GM23338 (cell line): Measurements from ENCODE around the gene ATP6V1A. TPM values are rescaled to one million over a fixed set of nuclear protein-coding genes. Genes with fewer than 3 reads are reported as not detected.

ENCODE experiments used
- ATAC-seq: fragments of 200-7000 bp; cut with Tn5 transposase; 3 replicates; pipeline ENCODE4 v1.9.1; 2020
- DNase-seq: peaks from one replicate; pipeline ENCODE4 v3.0.0-alpha.2; 2015; ENCODE audit warnings: low spot score
- H2AFZ ChIP-seq: fragments of 200-600 bp; sonication (generic); 2 replicates; pipeline ENCODE4 v1.8.0; 2016; ENCODE audit warnings: antibody characterized with exemption, mild to moderate bottlenecking, moderate library complexity
- H3F3A ChIP-seq: fragments of 200-600 bp; sonication (generic); replicated peaks from 2 replicates; pipeline ENCODE4 v1.8.0; 2017; ENCODE audit warnings: antibody characterized with exemption, mixed run types, low read depth
- H3K27ac ChIP-seq: fragments of 200-600 bp; sonication (generic); 2 replicates; pipeline ENCODE4 v1.6.1; 2016; ENCODE audit warnings: low read depth
- H3K27me3 ChIP-seq: fragments of 200-600 bp; sonication (generic); 2 replicates; pipeline ENCODE4 v1.8.0; 2016; ENCODE audit warnings: mild to moderate bottlenecking, mixed run types, moderate library complexity; ENCODE audit not compliant: insufficient read depth
- H3K36me3 ChIP-seq: fragments of 200-600 bp; sonication (generic); 2 replicates; pipeline ENCODE4 v1.8.0; 2016; ENCODE audit warnings: mild to moderate bottlenecking; ENCODE audit not compliant: insufficient read depth
- H3K4me1 ChIP-seq: fragments of 200-600 bp; sonication (generic); 2 replicates; pipeline ENCODE4 v1.8.0; 2016; ENCODE audit warnings: mild to moderate bottlenecking, moderate library complexity; ENCODE audit not compliant: insufficient read depth
- H3K4me2 ChIP-seq: fragments of 200-600 bp; sonication (generic); 2 replicates; pipeline ENCODE4 v1.7.1; 2017; ENCODE audit warnings: mixed run types
- H3K4me3 ChIP-seq: fragments of 200-600 bp; sonication (generic); 2 replicates; pipeline ENCODE4 v1.6.1; 2016; ENCODE audit warnings: mixed run types
- H3K79me2 ChIP-seq: fragments of 200-600 bp; sonication (generic); replicated peaks from 2 replicates; pipeline ENCODE4 v1.8.0; 2017; ENCODE audit warnings: mild to moderate bottlenecking; ENCODE audit not compliant: insufficient read depth
- H3K9me2 ChIP-seq: fragments of 200-600 bp; sonication (generic); 2 replicates; pipeline ENCODE4 v1.8.0; 2017; ENCODE audit not compliant: insufficient read depth
- H4K20me1 ChIP-seq: fragments of 200-600 bp; sonication (generic); replicated peaks from 2 replicates; pipeline ENCODE4 v1.8.0; 2017; ENCODE audit warnings: mild to moderate bottlenecking; ENCODE audit not compliant: insufficient read depth
- H3K27ac Mint-ChIP-seq: 2 replicates; pipeline ENCODE4 v1.8.0; 2020; ENCODE audit warnings: inconsistent platforms, mild to moderate bottlenecking, moderate library complexity, mixed read lengths
- H3K27me3 Mint-ChIP-seq: 3 replicates; pipeline ENCODE4 v1.8.0; 2022; ENCODE audit warnings: low read depth, mild to moderate bottlenecking, moderate library complexity, mixed read lengths, inconsistent platforms; ENCODE audit not compliant: insufficient read depth, poor library complexity
- H3K36me3 Mint-ChIP-seq: 3 replicates; pipeline ENCODE4 v1.8.0; 2021; ENCODE audit warnings: low read depth, mild to moderate bottlenecking, inconsistent platforms, moderate library complexity, mixed read lengths
- H3K4me1 Mint-ChIP-seq: 3 replicates; pipeline ENCODE4 v1.8.0; 2020; ENCODE audit warnings: mild to moderate bottlenecking, inconsistent platforms, mixed read lengths
- H3K4me3 Mint-ChIP-seq: 3 replicates; pipeline ENCODE4 v1.8.0; 2021; ENCODE audit warnings: moderate library complexity, mild to moderate bottlenecking, inconsistent platforms, mixed read lengths
- H3K9me3 Mint-ChIP-seq: 3 replicates; pipeline ENCODE4 v1.8.0; 2020; ENCODE audit warnings: moderate library complexity, mild to moderate bottlenecking, inconsistent platforms, mixed read lengths
- CREB1 ChIP-seq: fragments of 250-450 bp; sonication (Bioruptor Pico); IDR thresholded peaks from 2 replicates; pipeline ENCODE4 v1.5.0; 2020; ENCODE audit warnings: low read depth, mild to moderate bottlenecking, moderate library complexity
- ETS1 ChIP-seq: IDR thresholded peaks from 2 replicates; pipeline ENCODE4 v1.6.1; 2016; ENCODE audit warnings: antibody characterized with exemption
- EZH2 ChIP-seq: fragments of 200-600 bp; sonication (generic); IDR thresholded peaks from one replicate; pipeline ENCODE4 v1.8.0; 2017; ENCODE audit warnings: antibody characterized with exemption, mild to moderate bottlenecking, low read depth; ENCODE audit not compliant: unreplicated experiment
- JUNB ChIP-seq: IDR thresholded peaks from one replicate; pipeline ENCODE4 v1.6.1; 2016; ENCODE audit warnings: antibody characterized with exemption; ENCODE audit not compliant: unreplicated experiment
- NANOG ChIP-seq: IDR thresholded peaks from 2 replicates; pipeline ENCODE4 v1.6.1; 2016; ENCODE audit warnings: antibody characterized with exemption, borderline replicate concordance
- POLR2AphosphoS5 ChIP-seq: IDR thresholded peaks from 2 replicates; pipeline ENCODE4 v1.6.1; 2016; ENCODE audit warnings: antibody characterized with exemption, low read depth
- STAT1 ChIP-seq: IDR thresholded peaks from one replicate; pipeline ENCODE4 v1.6.1; 2016; ENCODE audit warnings: antibody characterized with exemption; ENCODE audit not compliant: unreplicated experiment
- ZNF114 ChIP-seq: fragments of 250-450 bp; sonication (Bioruptor Pico); IDR thresholded peaks from 2 replicates; pipeline ENCODE4 v1.5.0; 2020; ENCODE audit warnings: mild to moderate bottlenecking, moderate library complexity
- polyA plus RNA-seq: library from polyadenylated mRNA; unstranded; fragments of >200 nt; fragmentation: Nextera tagmentation; extraction: Ambion mirVana; gene quantifications from 2 replicates; pipeline ENCODE4 v1.2.1, GENCODE V29; 2016
- total RNA-seq: library from RNA; depleted of rRNA; stranded (reverse); fragments of >200 nt; shearing (Covaris generic); gene quantifications from 2 replicates; pipeline ENCODE4 v1.2.3, GENCODE V29; 2014
- TF ChIP-seq, protein P1 (sequence below): IDR thresholded peaks from one replicate; pipeline ENCODE4 v1.6.1; 2018; ENCODE audit warnings: antibody characterized with exemption; ENCODE audit not compliant: unreplicated experiment
- TF ChIP-seq, protein P2 (sequence below), 2 experiments: fragments of 200-600 bp in 1 of 2; sonication (generic) in 1 of 2; conservative IDR thresholded peaks; 2 replicates each; pipeline versions ENCODE4 v1.5.1 to v1.6.1; 2016 to 2017; ENCODE audit warnings: antibody characterized with exemption in 2 of 2, low read depth in 2 of 2, mild to moderate bottlenecking in 2 of 2, moderate library complexity in 1 of 2

Gene ATP6V1A
- total and polyA plus RNA-seq, 2 experiments from 2014 or later: 38.0 to 87.3 TPM

DNA sequence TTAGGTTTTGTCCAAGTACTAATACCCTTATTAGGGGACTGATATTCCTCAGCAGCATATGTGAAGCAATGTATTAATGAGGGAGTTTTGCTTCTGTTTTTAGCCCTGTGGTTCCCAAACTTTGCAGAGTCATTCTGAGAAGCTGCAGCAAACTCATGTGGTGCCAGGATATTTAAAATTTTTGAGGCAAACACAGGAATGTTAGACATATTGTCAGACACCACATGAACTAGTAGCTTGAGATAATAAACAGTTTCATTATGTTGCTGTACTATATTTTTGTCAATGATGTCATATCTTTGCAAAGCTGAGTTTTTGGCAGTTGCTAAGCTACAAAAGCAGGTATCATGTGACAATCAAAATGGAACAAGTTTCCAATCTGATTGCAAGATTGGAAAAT lies 36.6 kb downstream of the ATP6V1A start:
- Mint-ChIP-seq H3K27ac (peak overlapping the region; percentile 82), H3K36me3 (peaks cover 7% of the 10 kb centered on the region; the same call in 2 of the 3 replicates), H3K9me3 (no peaks in the 10 kb centered on the region), H3K4me3 (no peak overlapping the region), H3K27me3 (no peaks in the 10 kb centered on the region), H3K4me1 (peaks cover 8% of the 10 kb centered on the region; the same call in 2 of the 3 replicates)
- DNase-seq (no peak), ATAC-seq (no peak)
- H2AFZ ChIP-seq: no peak overlapping the region
- no peak for TF ChIP-seq ZNF114 (CRISPR knock-in tag)
- no peak for TF ChIP-seq CREB1 (CRISPR knock-in tag)
- no peak for TF ChIP-seq STAT1
- TF ChIP-seq NANOG: no peak
- TF ChIP-seq, protein P1, sequence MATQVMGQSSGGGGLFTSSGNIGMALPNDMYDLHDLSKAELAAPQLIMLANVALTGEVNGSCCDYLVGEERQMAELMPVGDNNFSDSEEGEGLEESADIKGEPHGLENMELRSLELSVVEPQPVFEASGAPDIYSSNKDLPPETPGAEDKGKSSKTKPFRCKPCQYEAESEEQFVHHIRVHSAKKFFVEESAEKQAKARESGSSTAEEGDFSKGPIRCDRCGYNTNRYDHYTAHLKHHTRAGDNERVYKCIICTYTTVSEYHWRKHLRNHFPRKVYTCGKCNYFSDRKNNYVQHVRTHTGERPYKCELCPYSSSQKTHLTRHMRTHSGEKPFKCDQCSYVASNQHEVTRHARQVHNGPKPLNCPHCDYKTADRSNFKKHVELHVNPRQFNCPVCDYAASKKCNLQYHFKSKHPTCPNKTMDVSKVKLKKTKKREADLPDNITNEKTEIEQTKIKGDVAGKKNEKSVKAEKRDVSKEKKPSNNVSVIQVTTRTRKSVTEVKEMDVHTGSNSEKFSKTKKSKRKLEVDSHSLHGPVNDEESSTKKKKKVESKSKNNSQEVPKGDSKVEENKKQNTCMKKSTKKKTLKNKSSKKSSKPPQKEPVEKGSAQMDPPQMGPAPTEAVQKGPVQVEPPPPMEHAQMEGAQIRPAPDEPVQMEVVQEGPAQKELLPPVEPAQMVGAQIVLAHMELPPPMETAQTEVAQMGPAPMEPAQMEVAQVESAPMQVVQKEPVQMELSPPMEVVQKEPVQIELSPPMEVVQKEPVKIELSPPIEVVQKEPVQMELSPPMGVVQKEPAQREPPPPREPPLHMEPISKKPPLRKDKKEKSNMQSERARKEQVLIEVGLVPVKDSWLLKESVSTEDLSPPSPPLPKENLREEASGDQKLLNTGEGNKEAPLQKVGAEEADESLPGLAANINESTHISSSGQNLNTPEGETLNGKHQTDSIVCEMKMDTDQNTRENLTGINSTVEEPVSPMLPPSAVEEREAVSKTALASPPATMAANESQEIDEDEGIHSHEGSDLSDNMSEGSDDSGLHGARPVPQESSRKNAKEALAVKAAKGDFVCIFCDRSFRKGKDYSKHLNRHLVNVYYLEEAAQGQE: no peak
- TF ChIP-seq, protein P2, sequence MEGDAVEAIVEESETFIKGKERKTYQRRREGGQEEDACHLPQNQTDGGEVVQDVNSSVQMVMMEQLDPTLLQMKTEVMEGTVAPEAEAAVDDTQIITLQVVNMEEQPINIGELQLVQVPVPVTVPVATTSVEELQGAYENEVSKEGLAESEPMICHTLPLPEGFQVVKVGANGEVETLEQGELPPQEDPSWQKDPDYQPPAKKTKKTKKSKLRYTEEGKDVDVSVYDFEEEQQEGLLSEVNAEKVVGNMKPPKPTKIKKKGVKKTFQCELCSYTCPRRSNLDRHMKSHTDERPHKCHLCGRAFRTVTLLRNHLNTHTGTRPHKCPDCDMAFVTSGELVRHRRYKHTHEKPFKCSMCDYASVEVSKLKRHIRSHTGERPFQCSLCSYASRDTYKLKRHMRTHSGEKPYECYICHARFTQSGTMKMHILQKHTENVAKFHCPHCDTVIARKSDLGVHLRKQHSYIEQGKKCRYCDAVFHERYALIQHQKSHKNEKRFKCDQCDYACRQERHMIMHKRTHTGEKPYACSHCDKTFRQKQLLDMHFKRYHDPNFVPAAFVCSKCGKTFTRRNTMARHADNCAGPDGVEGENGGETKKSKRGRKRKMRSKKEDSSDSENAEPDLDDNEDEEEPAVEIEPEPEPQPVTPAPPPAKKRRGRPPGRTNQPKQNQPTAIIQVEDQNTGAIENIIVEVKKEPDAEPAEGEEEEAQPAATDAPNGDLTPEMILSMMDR (conservative IDR thresholded peaks at IDR 0.05; ENCODE audit: low read depth in 2 of 2): no peak
- no peak for TF ChIP-seq ETS1
- no peak for TF ChIP-seq POLR2AphosphoS5
- H3F3A ChIP-seq: no peaks in the 10 kb centered on the region
- no peaks in the 10 kb centered on the region for H4K20me1 ChIP-seq
- H3K4me2 ChIP-seq: peak overlapping the region; percentile 6; the same call in 1 of the 2 replicates
- H3K9me2 ChIP-seq: no peaks in the 10 kb centered on the region
- peaks cover 14% of the 10 kb centered on the region for H3K4me1 ChIP-seq
- H3K27ac ChIP-seq: peak overlapping the region; percentile 70
- no peaks in the 10 kb centered on the region for H3K36me3 ChIP-seq
- no peaks in the 10 kb centered on the region for H3K79me2 ChIP-seq
- no peak overlapping the region for H3K4me3 ChIP-seq
- H3K27me3 ChIP-seq: no peaks in the 10 kb centered on the region

- Histone ChIP-seq H3K4me1 (peaks cover 14% of the 10 kb centered on the region), H3K9me2 (no peaks in the 10 kb centered on the region), H3K27me3 (no peaks in the 10 kb centered on the region), H3K4me3 (no peak overlapping the region), H3K36me3 (no peaks in the 10 kb centered on the region), H3K27ac (peak overlapping the region; percentile 70), H3K4me2 (peak overlapping the region; percentile 6; the same call in 1 of the 2 replicates), H3F3A (no peaks in the 10 kb centered on the region), H4K20me1 (no peaks in the 10 kb centered on the region), H3K79me2 (no peaks in the 10 kb centered on the region), H2AFZ (no peak overlapping the region)
- Mint-ChIP-seq H3K4me3 (0 out of 3 replicates have a peak overlapping the region, but pooled peaks have one; percentile 15), H3K27me3 (no peaks in the 10 kb centered on the region), H3K4me1 (peaks cover 8% of the 10 kb centered on the region; the same call in 2 of the 3 replicates), H3K27ac (peak overlapping the region; percentile 94), H3K36me3 (peaks cover 7% of the 10 kb centered on the region; the same call in 2 of the 3 replicates), H3K9me3 (no peaks in the 10 kb centered on the region)
- no peak for ATAC-seq
- DNase-seq: peak; percentile 56
- TF ChIP-seq EZH2 (no peak), CREB1 (CRISPR knock-in tag) (no peak), JUNB (no peak), ETS1 (peak; percentile 17; the same call in 1 of the 2 replicates), STAT1 (no peak)
- TF ChIP-seq, protein P1: no peak
- TF ChIP-seq, protein P2 (conservative IDR thresholded peaks at IDR 0.05; ENCODE audit: low read depth in 2 of 2): no peak
These were observed 37.1 kb downstream of the ATP6V1A start for GRCh38 chr3:113783980-113784379.
